Osteocyte (in vitro differentiated cells): Measurements from ENCODE around the gene SLC44A3. TPM values are rescaled to one million over a fixed set of nuclear protein-coding genes. Genes with fewer than 3 reads are reported as not detected.

Experiments used
- DNase-seq: peaks from one replicate; pipeline ENCODE4 v3.0.0; 2021; ENCODE audit warnings: mixed read lengths; ENCODE audit not compliant: unreplicated experiment; ENCODE audit errors: extremely low spot score
- H3K27ac Mint-ChIP-seq: one replicate; pipeline ENCODE4 v1.8.0; 2021; ENCODE audit warnings: mild to moderate bottlenecking, mixed read lengths; ENCODE audit not compliant: unreplicated experiment
- H3K27me3 Mint-ChIP-seq: one replicate; pipeline ENCODE4 v1.8.0; 2021; ENCODE audit warnings: mixed read lengths; ENCODE audit not compliant: unreplicated experiment
- H3K36me3 Mint-ChIP-seq: one replicate; pipeline ENCODE4 v1.8.0; 2021; ENCODE audit warnings: mixed read lengths; ENCODE audit not compliant: unreplicated experiment
- H3K4me1 Mint-ChIP-seq: one replicate; pipeline ENCODE4 v1.8.0; 2021; ENCODE audit warnings: mixed read lengths; ENCODE audit not compliant: unreplicated experiment
- H3K4me3 Mint-ChIP-seq: one replicate; pipeline ENCODE4 v1.8.0; 2021; ENCODE audit warnings: mild to moderate bottlenecking, moderate library complexity, mixed read lengths; ENCODE audit not compliant: unreplicated experiment
- H3K9me3 Mint-ChIP-seq: one replicate; pipeline ENCODE4 v1.8.0; 2021; ENCODE audit warnings: mixed read lengths; ENCODE audit not compliant: unreplicated experiment
- CTCF ChIP-seq: fragments of 200-600 bp; sonication (generic); IDR thresholded peaks from 2 replicates; pipeline ENCODE4 v1.5.0; 2021; ENCODE audit warnings: antibody characterized with exemption, mild to moderate bottlenecking, moderate library complexity
- total RNA-seq: library from RNA; stranded (reverse); gene quantifications from 2 replicates; pipeline ENCODE4 v1.2.1, GENCODE V29; 2021

Gene SLC44A3
- total RNA-seq, 1 donor from 2014 or later, result 2.8 TPM

GRCh38 chr1:94887106-94887505, 66.9 kb downstream of the SLC44A3 start:
- DNase-seq, result no peak
- Mint-ChIP-seq H3K27ac (no peak overlapping the region), H3K4me3 (no peak overlapping the region), H3K4me1 (peaks cover 33% of the 10 kb centered on the region), H3K9me3 (no peaks in the 10 kb centered on the region), H3K36me3 (peaks cover 15% of the 10 kb centered on the region), H3K27me3 (no peaks in the 10 kb centered on the region)
- no peak for TF ChIP-seq CTCF

- no peak overlapping the region for H3K4me3 Mint-ChIP-seq
- TF ChIP-seq CTCF, result no peak
- no peak overlapping the region for H3K27ac Mint-ChIP-seq
- DNase-seq, result no peak
- no peaks in the 10 kb centered on the region for H3K9me3 Mint-ChIP-seq
- peaks cover 18% of the 10 kb centered on the region for H3K36me3 Mint-ChIP-seq
- peaks cover 33% of the 10 kb centered on the region for H3K4me1 Mint-ChIP-seq
- no peaks in the 10 kb centered on the region for H3K27me3 Mint-ChIP-seq
These were observed 67.5 kb downstream of the SLC44A3 start for GRCh38 chr1:94887603-94888171.

GRCh38 chr1:94888201-94888600, 68.0 kb downstream of the SLC44A3 start:
- H3K27me3 Mint-ChIP-seq, result no peaks in the 10 kb centered on the region
- no peak overlapping the region for H3K4me3 Mint-ChIP-seq
- no peak overlapping the region for H3K27ac Mint-ChIP-seq
- peaks cover 20% of the 10 kb centered on the region for H3K36me3 Mint-ChIP-seq
- no peak for TF ChIP-seq CTCF
- H3K4me1 Mint-ChIP-seq, result peaks cover 30% of the 10 kb centered on the region
- H3K9me3 Mint-ChIP-seq, result no peaks in the 10 kb centered on the region
- DNase-seq, result no peak

- peaks cover 47% of the 10 kb centered on the region for H3K36me3 Mint-ChIP-seq
- H3K4me1 Mint-ChIP-seq, result no peaks in the 10 kb centered on the region
- no peak for DNase-seq
- TF ChIP-seq CTCF, result no peak
- H3K9me3 Mint-ChIP-seq, result no peaks in the 10 kb centered on the region
- H3K4me3 Mint-ChIP-seq, result no peak overlapping the region
- H3K27me3 Mint-ChIP-seq, result no peaks in the 10 kb centered on the region
- no peak overlapping the region for H3K27ac Mint-ChIP-seq
These were observed 72.6 kb downstream of the SLC44A3 start for GRCh38 chr1:94892604-94893254.

- peaks cover 60% of the 10 kb centered on the region for H3K36me3 Mint-ChIP-seq
- H3K9me3 Mint-ChIP-seq, result no peaks in the 10 kb centered on the region
- no peak for TF ChIP-seq CTCF
- H3K4me1 Mint-ChIP-seq, result peaks cover 7% of the 10 kb centered on the region
- H3K27me3 Mint-ChIP-seq, result no peaks in the 10 kb centered on the region
- no peak for DNase-seq
- no peak overlapping the region for H3K4me3 Mint-ChIP-seq
- H3K27ac Mint-ChIP-seq, result peak overlapping the region; percentile 32
These were observed 74.5 kb downstream of the SLC44A3 start for GRCh38 chr1:94894630-94895029.
